SU-DHL-6 (cell line): ENCODE results near the gene TSHB.

Experiments
- CTCF ChIP-seq: fragments of 200-600 bp; sonication (generic); IDR thresholded peaks from one replicate; pipeline ENCODE4 v1.5.1; 2017; ENCODE audit warnings: antibody characterized with exemption, mild to moderate bottlenecking, low read length, moderate library complexity; ENCODE audit not compliant: insufficient read depth, poor library complexity, severe bottlenecking
- EZH2phosphoT487 ChIP-seq: fragments of 200-600 bp; sonication (generic), shearing (Covaris generic); conservative IDR thresholded peaks from 2 replicates; pipeline ENCODE4 v1.6.1; 2018; ENCODE audit warnings: mild to moderate bottlenecking, antibody characterized with exemption, low read length, moderate library complexity, mixed read lengths

GRCh38 chr1:115012006-115012405, 17.6 kb upstream of the TSHB start:
- TF ChIP-seq CTCF: no peak
- TF ChIP-seq EZH2phosphoT487: no peak
